K562 (cell line): ENCODE data around the gene LHX5. TPM values are rescaled to one million over a fixed set of nuclear protein-coding genes. Genes with fewer than 3 reads are reported as not detected.
A peak's percentile ranks its signal among the peaks of the same experiment; 100 is the strongest.

Experiments used
- ARHGAP35 ChIP-seq: fragments of 450-650 bp; IDR thresholded peaks from 2 replicates; pipeline ENCODE4 v1.6.1; 2018; ENCODE audit not compliant: partially characterized antibody
- DPF2 ChIP-seq: fragments of 450-650 bp; IDR thresholded peaks from 2 replicates; pipeline ENCODE4 v1.6.1; 2016
- E2F1 ChIP-seq: sonication (generic); formaldehyde crosslinking; IDR thresholded peaks from 2 replicates; pipeline ENCODE4 v1.8.1; 2023; ENCODE audit warnings: mild to moderate bottlenecking, missing genetic modification reagents, moderate library complexity
- ERF ChIP-seq: fragments of 450-650 bp; formaldehyde crosslinking; IDR thresholded peaks from 2 replicates; pipeline ENCODE4 v1.4.0; 2020; ENCODE audit warnings: mild to moderate bottlenecking, mixed read lengths
- FOXK2 ChIP-seq, 2 experiments: fragments of 450-650 bp; IDR thresholded peaks in 1 of 2; conservative IDR thresholded peaks in 1 of 2; 2 replicates each; pipeline ENCODE4 v1.6.1; 2016; ENCODE audit warnings: low read depth in 2 of 2, mild to moderate bottlenecking in 1 of 2
- HDAC3 ChIP-seq: fragments of 450-650 bp; IDR thresholded peaks from 2 replicates; pipeline ENCODE4 v1.6.1; 2018; ENCODE audit warnings: borderline replicate concordance, mild to moderate bottlenecking, moderate library complexity; ENCODE audit not compliant: partially characterized antibody
- HMG20B ChIP-seq: fragments of 250-450 bp; sonication (Bioruptor Pico); IDR thresholded peaks from 2 replicates; pipeline ENCODE4 v1.5.0; 2021; ENCODE audit warnings: mild to moderate bottlenecking
- MTA1 ChIP-seq: fragments of 450-650 bp; IDR thresholded peaks from 2 replicates; pipeline ENCODE4 v1.6.1; 2017; ENCODE audit warnings: borderline replicate concordance
- POLR2A ChIP-seq: fragments of 450-650 bp; conservative IDR thresholded peaks from 2 replicates; pipeline ENCODE4 v1.6.1; 2016
- PURB ChIP-seq: sonication (generic); formaldehyde crosslinking; IDR thresholded peaks from 2 replicates; pipeline ENCODE4 v1.9.0; 2021; ENCODE audit warnings: low read depth, mild to moderate bottlenecking, missing genetic modification reagents
- RBM25 ChIP-seq: fragments of 200-400 bp; formaldehyde crosslinking; IDR thresholded peaks from 2 replicates; pipeline ENCODE4 v1.6.1; 2018; ENCODE audit warnings: low read length, low read depth, moderate library complexity; ENCODE audit not compliant: severe bottlenecking
- RHOXF2B ChIP-seq: fragments of 250-450 bp; sonication (Bioruptor Pico); conservative IDR thresholded peaks from 2 replicates; pipeline ENCODE4 v1.5.1; 2021
- RNF219 ChIP-seq: fragments of 250-450 bp; sonication (Bioruptor Pico); IDR thresholded peaks from 2 replicates; pipeline ENCODE4 v1.5.0; 2022; ENCODE audit warnings: mild to moderate bottlenecking
- SMARCA5 ChIP-seq: fragments of 450-650 bp; IDR thresholded peaks from 2 replicates; pipeline ENCODE4 v1.6.1; 2016
- SP2 ChIP-seq: IDR thresholded peaks from 2 replicates; pipeline ENCODE4 v1.6.1; 2011; ENCODE audit warnings: mild to moderate bottlenecking, low read depth, low read length, moderate library complexity; ENCODE audit not compliant: poor library complexity, severe bottlenecking; ENCODE audit errors: extremely low read depth
- SRSF1 ChIP-seq: fragments of 200-400 bp; formaldehyde crosslinking; IDR thresholded peaks from 2 replicates; pipeline ENCODE4 v1.6.1; 2017; ENCODE audit warnings: mild to moderate bottlenecking, low read depth, low read length, moderate library complexity
- TEAD2 ChIP-seq: fragments of 450-650 bp; IDR thresholded peaks from 2 replicates; pipeline ENCODE4 v1.6.1; 2016; ENCODE audit warnings: missing genetic modification characterization, control low read depth, missing compliant biosample characterization
- ZBTB12 ChIP-seq: fragments of 250-450 bp; sonication (Bioruptor Pico); IDR thresholded peaks from 2 replicates; pipeline ENCODE4 v1.4.0; 2020
- ZBTB43 ChIP-seq: sonication (generic); formaldehyde crosslinking; IDR thresholded peaks from 2 replicates; pipeline ENCODE4 v1.8.0; 2023; ENCODE audit warnings: mild to moderate bottlenecking, missing genetic modification reagents
- ZFP91 ChIP-seq: sonication (generic); formaldehyde crosslinking; IDR thresholded peaks from 2 replicates; pipeline ENCODE4 v1.8.0; 2022; ENCODE audit warnings: mild to moderate bottlenecking, missing genetic modification reagents
- ZNF239 ChIP-seq: fragments of 250-450 bp; sonication (Bioruptor Pico); IDR thresholded peaks from 2 replicates; pipeline ENCODE4 v1.4.0; 2020; ENCODE audit warnings: mild to moderate bottlenecking
- ZNF274 ChIP-seq: IDR thresholded peaks from 2 replicates; pipeline ENCODE4 v1.6.1; 2011; ENCODE audit warnings: low read depth, mild to moderate bottlenecking, low read length, moderate library complexity, borderline replicate concordance
- ZNF324 ChIP-seq: fragments of 250-450 bp; sonication (Bioruptor Pico); IDR thresholded peaks from 2 replicates; pipeline ENCODE4 v1.4.0; 2020; ENCODE audit warnings: mild to moderate bottlenecking
- ZNF644 ChIP-seq: fragments of 200-800 bp; sonication (Bioruptor generic); IDR thresholded peaks from 2 replicates; pipeline ENCODE4 v1.6.1; 2016; ENCODE audit warnings: low read depth, missing genetic modification characterization, missing compliant biosample characterization
- polyA plus RNA-seq, 8 experiments: library from polyadenylated mRNA; depleted of rRNA in 4 of 8; stranded (reverse) in 5 of 8; unstranded in 3 of 8; fragments of >200 nt; fragmentation: Nextera tagmentation in 2 of 8; fragmentation: Illumina TruSeq in 1 of 8; extraction: Ambion mirVana in 2 of 8; extraction: Trizol in 1 of 8; gene quantifications; 2 replicates each; pipeline versions ENCODE4 v1.2.1 to v1.2.3, GENCODE V29; 2011 to 2014; ENCODE audit warnings: inconsistent platforms in 1 of 8, missing spikeins in 1 of 8
- total RNA-seq, 7 experiments: library from RNA; depleted of rRNA in 6 of 7; stranded (reverse); fragments of >200 nt in 6 of 7; fragmentation: Illumina TruSeq in 2 of 7; extraction: Trizol in 2 of 7; gene quantifications; 2 replicates each; pipeline versions ENCODE4 v1.2.1 to v1.2.3, GENCODE V29; 2011 to 2021; ENCODE audit warnings: low replicate concordance in 1 of 7

The LHX5 gene
- total and polyA plus RNA-seq, 9 of the 15 experiments (the other 6 are each of a cell fraction or from before 2014, with no cell fraction given): 0.04 to 0.17 (median 0.05) TPM; not detected in 6

- TF ChIP-seq FOXK2 (conservative IDR thresholded peaks at IDR 0.05 in 1 of 2, IDR thresholded peaks at IDR 0.05 in 1 of 2; ENCODE audit: low read depth in 2 of 2) (no peak), SRSF1 (no peak), PURB (no peak), RHOXF2B (CRISPR knock-in tag) (no peak), ZNF239 (no peak), ZNF274 (no peak), HMG20B (CRISPR knock-in tag) (no peak), ZBTB12 (CRISPR knock-in tag) (no peak), DPF2 (no peak), POLR2A (no peak), MTA1 (no peak), RBM25 (peak; percentile 79), HDAC3 (no peak), ZBTB43 (CRISPR knock-in tag) (no peak), ZFP91 (no peak), RNF219 (no peak), TEAD2 (no peak), ARHGAP35 (no peak), ERF (CRISPR knock-in tag) (no peak), E2F1 (CRISPR knock-in tag) (no peak), SMARCA5 (peak; percentile 86; the same call in 1 of the 2 replicates), SP2 (no peak), ZNF644 (tag) (no peak), ZNF324 (CRISPR knock-in tag) (no peak)
Observed at GRCh38 chr12:113414519-113415038, 57.1 kb downstream of the LHX5 start (continued).
